NCI-H524 treated with DMSO at 0.1 percent for 48 hours (cell line): ENCODE results near the gene TBCD.
"Not testable (repeated sequence)": the region's sequence is repeated elsewhere in the genome, so short reads cannot be mapped to it uniquely, and the experiment has no call there.

Experiments
- DNase-seq: peaks from one replicate; lab custom pipeline; 2025; lab: John Stamatoyannopoulos, UW

Gene TBCD

DNA sequence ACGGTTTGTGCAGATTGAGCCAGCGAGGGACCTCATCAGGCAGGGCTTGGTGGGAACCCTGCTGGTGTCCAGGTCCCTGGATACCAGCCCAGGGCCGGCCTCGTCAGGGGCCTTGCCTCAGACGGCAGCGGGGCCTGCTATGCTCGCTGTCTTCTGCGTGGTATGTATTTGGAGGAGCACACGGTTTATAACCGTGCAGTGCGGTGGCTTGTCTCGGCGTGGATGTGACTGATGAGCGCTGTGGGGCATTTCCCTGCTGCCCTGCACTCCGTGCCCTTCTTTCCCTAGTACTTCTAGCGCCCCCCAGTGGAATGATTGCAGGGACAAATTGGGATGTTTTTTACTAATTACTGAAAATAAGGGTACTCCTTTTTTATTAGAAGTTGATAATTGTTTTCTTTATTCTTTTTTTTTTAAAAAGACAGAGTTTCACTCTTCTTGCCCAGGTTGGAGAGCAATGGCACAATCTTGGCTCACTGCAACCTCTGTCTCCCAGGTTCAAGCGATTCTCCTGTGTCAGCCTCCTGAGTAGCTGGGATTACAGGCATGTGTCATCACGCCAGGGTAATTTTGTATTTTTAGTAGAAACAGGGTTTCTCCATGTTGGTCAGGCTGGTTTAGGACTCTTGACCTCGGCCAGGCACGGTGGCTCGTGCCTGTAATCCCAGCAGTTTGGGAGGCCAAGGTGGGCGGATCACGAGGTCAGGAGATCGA is 15.3 kb downstream of the TBCD start:
- DNase-seq: no peak

DNA sequence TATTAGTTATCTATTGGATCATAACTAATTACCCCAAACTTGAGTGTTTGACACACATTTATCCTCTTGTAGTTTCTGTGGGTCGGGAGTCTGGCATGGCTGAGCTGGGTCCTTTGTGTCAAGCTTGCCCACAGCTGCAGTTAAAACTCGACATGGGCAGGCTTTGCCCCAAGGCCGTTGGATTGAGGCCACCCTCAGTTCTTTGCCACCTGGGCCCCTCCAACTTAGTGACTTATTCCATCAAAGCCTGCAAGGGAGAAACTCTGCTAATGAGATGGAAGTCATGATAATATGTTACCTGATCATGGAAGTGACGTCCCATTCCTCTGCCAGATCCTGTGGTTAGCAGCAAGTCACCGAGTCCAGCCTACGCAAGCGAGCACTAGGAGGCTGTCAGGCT is 17.2 kb downstream of the TBCD start:
- DNase-seq: no peak

DNA sequence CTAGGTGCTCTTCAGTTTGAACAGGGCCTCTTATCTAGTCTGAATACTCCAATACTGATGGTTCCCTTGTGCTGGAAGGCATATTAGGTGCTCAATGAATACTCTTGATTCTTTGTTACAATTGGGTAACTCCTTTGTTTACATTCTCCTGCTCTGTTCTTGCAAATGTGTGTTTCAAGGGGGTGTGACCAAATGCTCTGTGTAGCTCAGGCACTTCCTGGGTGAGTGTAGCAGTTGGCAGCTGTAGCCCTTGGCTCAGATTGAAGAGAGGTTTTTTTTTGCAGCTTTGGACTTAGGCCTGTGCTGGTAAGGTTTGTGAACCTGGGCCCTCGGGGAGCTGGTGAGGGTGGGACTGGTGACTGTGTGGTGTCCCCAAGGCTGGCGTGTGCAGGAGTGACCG is 20.2 kb downstream of the TBCD start:
- DNase-seq: no peak

- not testable (repeated sequence) for DNase-seq
These were observed 22.6 kb downstream of the TBCD start for GRCh38 chr17:82774456-82774855.

DNA sequence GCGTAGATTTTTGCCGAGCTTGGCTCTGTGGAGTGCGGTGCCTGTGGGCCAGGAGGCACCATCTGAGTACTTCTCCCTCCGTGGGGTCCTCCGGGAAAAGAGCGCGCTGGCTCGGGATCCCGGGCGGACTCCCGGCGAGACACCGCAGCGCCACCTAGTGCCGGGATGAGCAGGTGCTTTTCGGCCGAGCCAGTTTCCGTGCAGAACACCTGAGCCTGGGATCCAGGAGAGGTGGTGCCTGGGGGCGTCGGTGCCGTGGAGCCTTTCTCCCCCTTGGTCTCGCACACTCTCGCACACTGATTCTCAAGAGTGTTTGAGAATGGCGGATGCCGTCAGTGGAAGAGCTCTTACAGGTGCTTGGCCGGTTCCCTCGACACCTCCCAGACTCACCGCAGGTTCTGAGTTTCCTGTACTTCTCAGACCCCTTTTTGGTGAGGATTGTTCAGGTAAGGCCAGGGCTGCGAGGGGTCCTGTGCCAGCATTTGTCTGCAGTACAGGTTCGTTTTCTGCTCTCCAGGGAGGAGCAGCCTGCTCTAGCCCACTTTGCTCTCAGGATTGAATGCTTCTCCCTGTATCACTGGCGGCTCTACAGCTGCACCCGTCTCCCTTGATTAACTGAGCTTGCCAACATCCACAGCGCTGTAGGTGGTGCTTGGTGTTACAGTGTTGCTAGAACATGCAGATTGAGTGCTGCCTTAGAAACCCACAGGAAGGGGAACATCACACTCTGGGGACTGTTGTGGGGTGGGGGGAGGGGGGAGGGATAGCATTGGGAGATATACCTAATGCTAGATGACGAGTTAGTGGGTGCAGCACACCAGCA is 23.3 kb downstream of the TBCD start:
- DNase-seq: no peak

GRCh38 chr17:82776454-82776853 is 24.6 kb downstream of the TBCD start:
- DNase-seq: no peak

DNA sequence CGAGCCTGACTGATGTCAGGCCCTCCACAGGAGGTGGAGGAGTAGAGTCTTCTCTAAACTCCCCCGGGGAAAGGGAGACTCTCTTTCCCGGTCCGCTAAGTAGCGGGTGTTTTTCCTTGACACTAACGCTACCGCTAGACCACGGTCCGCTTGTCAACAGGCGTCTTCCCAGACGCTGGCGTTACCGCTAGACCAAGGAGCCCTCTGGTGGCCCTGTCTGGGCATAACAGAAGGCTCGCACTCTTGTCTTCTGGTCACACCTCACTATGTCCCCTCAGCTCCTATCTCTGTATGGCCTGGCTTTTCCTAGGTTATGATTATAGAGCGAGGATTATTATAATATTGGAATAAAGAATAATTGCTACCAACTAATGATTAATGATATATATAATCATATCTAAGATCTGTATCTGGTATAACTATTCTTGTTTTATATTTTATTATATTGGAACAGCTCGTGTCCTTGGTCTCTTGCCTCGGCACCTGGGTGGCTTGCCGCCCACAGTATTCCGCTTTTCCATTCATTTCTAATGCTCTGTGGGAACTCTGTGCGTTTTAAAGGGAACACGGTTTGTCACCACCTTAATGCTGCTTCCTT is 26.0 kb downstream of the TBCD start:
- not testable (repeated sequence) for DNase-seq

DNA sequence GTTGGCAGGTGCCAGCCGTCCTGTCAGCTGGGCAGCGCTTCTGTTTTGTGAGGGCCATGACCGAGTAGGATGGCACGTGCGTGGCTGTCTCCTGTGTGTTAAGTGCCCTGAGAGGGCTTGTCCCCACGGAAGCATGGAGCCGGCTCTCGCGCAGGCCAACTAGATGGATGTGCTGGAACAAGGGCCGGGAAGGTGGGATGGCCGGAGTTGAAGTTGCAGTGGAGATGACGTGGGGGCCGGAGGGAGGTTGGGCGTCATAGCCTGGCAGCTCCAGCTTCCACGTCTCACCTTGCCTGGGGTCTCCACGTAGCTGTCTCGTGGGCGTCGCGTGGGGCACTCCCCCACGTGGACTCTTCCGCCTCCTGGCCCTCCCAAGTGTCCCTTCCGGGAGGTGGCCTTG is 27.7 kb downstream of the TBCD start:
- DNase-seq: no peak

DNA sequence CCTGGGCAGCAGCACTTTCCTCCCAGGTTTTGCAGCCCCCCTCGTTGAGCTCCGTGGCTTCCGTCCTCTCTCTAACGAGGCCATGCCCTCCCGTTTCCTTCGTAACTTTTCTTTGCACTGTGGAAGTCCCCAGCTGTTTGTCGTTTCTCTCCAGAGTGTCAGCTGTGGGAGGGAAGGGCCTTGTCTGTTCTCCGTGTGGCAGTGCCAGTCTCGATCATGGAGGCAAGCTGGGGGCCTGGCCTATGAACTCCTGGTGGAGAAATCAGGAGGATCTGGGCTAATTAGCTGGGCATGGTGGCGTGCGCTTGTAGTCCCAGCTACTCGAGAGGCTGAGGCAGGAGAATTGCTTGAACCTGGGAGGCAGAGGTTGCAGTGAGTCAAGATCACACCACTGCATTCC is 28.3 kb downstream of the TBCD start:
- DNase-seq: no peak

- no peak for DNase-seq
These were observed 29.4 kb downstream of the TBCD start for GRCh38 chr17:82780971-82781893.

GRCh38 chr17:82781894-82782274 is 30.0 kb downstream of the TBCD start:
- no peak for DNase-seq

DNA sequence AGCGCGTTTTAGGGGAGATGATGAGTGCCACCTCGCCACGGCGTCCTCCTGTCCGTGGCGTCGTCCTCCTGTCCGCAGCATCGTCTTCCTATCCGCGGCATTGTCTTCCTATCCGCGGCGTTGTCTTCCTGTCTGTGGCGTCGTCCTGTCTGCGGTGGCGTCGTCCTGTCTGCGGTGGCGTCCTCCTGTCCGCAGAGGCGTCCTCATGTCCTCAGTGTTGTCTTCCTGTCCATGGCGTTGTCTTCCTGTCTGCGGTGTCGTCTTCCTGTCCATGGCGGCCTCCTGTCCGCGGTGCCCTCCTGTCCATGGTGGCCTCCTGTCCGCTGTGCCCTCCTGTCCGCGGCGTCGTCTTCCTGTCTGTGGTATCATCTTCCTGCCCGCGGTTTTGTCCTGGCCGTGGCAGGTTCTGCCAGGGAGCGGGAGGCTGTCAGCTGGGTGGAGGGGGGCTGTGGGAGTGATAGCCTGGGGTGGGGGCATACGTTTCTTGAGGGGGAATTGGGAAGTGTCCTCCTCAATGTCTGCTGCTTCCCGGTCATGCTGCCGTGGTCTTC is 30.9 kb downstream of the TBCD start:
- DNase-seq: no peak

- DNase-seq: no peak
These were observed 31.6 kb downstream of the TBCD start for GRCh38 chr17:82783498-82783897.

DNA sequence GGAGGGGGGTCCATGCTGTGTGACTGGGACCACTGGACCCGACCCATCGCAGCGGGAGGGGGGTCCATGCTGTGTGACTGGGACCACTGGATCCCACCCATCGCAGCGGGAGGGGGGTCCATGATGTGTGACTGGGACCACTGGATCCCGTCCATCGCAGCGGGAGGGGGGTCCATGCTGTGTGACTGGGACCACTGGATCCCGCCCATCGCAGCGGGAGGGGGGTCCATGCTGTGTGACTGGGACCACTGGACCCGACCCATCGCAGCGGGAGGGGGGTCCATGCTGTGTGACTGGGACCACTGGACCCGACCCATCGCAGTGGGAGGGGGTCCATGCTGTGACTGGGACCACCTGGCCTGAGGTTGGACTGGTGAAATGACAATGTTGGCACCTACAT is 33.7 kb downstream of the TBCD start:
- not testable (repeated sequence) for DNase-seq

- DNase-seq: no peak
These were observed 34.6 kb downstream of the TBCD start for GRCh38 chr17:82786427-82786826.

- no peak for DNase-seq
These were observed 35.4 kb downstream of the TBCD start for GRCh38 chr17:82787081-82787848.

- no peak for DNase-seq
These were observed 36.5 kb downstream of the TBCD start for GRCh38 chr17:82788206-82789001.

GRCh38 chr17:82789051-82789592 is 37.3 kb downstream of the TBCD start:
- no peak for DNase-seq

GRCh38 chr17:82789806-82790205 is 37.9 kb downstream of the TBCD start:
- DNase-seq: no peak

- DNase-seq: no peak
These were observed 38.5 kb downstream of the TBCD start for GRCh38 chr17:82790391-82790790.
